MM.1S (cell line): Measurements from ENCODE around the gene SQSTM1.

Experiments used
- EZH2 ChIP-seq: fragments of 300-600 bp; sonication (generic); optimal IDR thresholded peaks from 2 replicates; pipeline ENCODE3; 2017; ENCODE audit warnings: low read depth, mild to moderate bottlenecking, antibody characterized with exemption, low read length, mixed read lengths
- EZH2phosphoT487 ChIP-seq: fragments of 300-600 bp; sonication (generic); IDR thresholded peaks from 2 replicates; pipeline ENCODE4 v1.6.1; 2018; ENCODE audit warnings: antibody characterized with exemption, low read length
- TF ChIP-seq, protein P1 (sequence below): fragments of 300-600 bp; sonication (generic); IDR thresholded peaks from 2 replicates; pipeline ENCODE4 v1.5.1; 2016; ENCODE audit warnings: antibody characterized with exemption, low read length, mixed read lengths

DNA sequence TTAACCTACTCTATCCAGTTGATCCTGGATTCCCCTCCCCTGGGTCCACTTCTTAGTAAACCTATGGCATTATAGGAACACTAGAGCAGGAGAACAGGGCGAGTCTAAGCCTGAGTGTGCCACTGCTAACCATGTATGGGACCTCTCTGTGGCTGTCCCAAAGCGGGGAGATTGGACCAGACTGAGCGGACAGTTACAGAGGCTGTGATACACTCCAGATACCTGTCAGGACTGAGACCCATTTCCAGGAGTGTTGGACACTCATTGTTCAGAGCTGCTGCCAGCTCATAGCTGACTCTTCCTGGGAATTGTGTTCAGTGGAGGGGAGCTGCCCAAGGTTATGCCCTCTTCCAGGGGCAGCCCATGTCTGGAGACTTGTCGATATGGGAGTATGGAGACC, 38.9 kb upstream of the SQSTM1 start:
- TF ChIP-seq, protein P1, sequence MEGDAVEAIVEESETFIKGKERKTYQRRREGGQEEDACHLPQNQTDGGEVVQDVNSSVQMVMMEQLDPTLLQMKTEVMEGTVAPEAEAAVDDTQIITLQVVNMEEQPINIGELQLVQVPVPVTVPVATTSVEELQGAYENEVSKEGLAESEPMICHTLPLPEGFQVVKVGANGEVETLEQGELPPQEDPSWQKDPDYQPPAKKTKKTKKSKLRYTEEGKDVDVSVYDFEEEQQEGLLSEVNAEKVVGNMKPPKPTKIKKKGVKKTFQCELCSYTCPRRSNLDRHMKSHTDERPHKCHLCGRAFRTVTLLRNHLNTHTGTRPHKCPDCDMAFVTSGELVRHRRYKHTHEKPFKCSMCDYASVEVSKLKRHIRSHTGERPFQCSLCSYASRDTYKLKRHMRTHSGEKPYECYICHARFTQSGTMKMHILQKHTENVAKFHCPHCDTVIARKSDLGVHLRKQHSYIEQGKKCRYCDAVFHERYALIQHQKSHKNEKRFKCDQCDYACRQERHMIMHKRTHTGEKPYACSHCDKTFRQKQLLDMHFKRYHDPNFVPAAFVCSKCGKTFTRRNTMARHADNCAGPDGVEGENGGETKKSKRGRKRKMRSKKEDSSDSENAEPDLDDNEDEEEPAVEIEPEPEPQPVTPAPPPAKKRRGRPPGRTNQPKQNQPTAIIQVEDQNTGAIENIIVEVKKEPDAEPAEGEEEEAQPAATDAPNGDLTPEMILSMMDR = no peak
- TF ChIP-seq EZH2phosphoT487 = no peak
- no peak for TF ChIP-seq EZH2
